Neural cell (in vitro differentiated cells): ENCODE data around the gene NECTIN3. TPM values are rescaled to one million over a fixed set of nuclear protein-coding genes. Genes with fewer than 3 reads are reported as not detected.

ENCODE experiments used
- H2AFZ ChIP-seq: fragments of 200-600, 300-800 bp; sonication (generic), shearing (Covaris generic); 2 replicates; pipeline ENCODE4 v1.6.0; 2014; ENCODE audit warnings: low read depth, mild to moderate bottlenecking, antibody characterized with exemption, low read length, moderate library complexity
- H3F3A ChIP-seq: fragments of 200-600 bp; shearing (Covaris generic); 2 replicates; pipeline ENCODE4 v1.6.1; 2016; ENCODE audit warnings: mild to moderate bottlenecking, moderate library complexity, mixed read lengths, antibody characterized with exemption, low read length; ENCODE audit not compliant: insufficient read depth, poor library complexity, severe bottlenecking
- H3K27ac ChIP-seq: fragments of 200-600, 300-800 bp; sonication (generic), shearing (Covaris generic); 2 replicates; pipeline ENCODE4 v1.5.1; 2014; ENCODE audit warnings: mild to moderate bottlenecking, low read length, moderate library complexity
- H3K27me3 ChIP-seq: fragments of 300-800, 200-600 bp; sonication (generic), shearing (Covaris generic); 2 replicates; pipeline ENCODE4 v1.6.0; 2014; ENCODE audit warnings: mild to moderate bottlenecking, low read depth, low read length, moderate library complexity; ENCODE audit not compliant: insufficient read depth
- H3K36me3 ChIP-seq: fragments of 300-800, 200-600 bp; sonication (generic), shearing (Covaris generic); 2 replicates; pipeline ENCODE4 v1.5.1; 2014; ENCODE audit warnings: mild to moderate bottlenecking, antibody characterized with exemption, low read length, moderate library complexity; ENCODE audit not compliant: insufficient read depth
- H3K4me2 ChIP-seq: fragments of 300-800, 200-600 bp; sonication (generic), shearing (Covaris generic); 2 replicates; pipeline ENCODE4 v1.6.0; 2014; ENCODE audit warnings: mild to moderate bottlenecking, low read length
- H3K4me3 ChIP-seq: fragments of 300-800, 200-600 bp; sonication (generic), shearing (Covaris generic); 2 replicates; pipeline ENCODE4 v1.5.1; 2014; ENCODE audit warnings: mild to moderate bottlenecking, low read length, moderate library complexity
- H3K79me2 ChIP-seq: fragments of 200-600 bp; shearing (Covaris generic); replicated peaks from 2 replicates; pipeline ENCODE4 v1.6.0; 2014; ENCODE audit warnings: mild to moderate bottlenecking, low read length, moderate library complexity; ENCODE audit not compliant: insufficient read depth
- H3K9ac ChIP-seq: fragments of 300-800, 200-600 bp; sonication (generic), shearing (Covaris generic); 2 replicates; pipeline ENCODE4 v1.6.1; 2016; ENCODE audit warnings: mild to moderate bottlenecking, low read length, mixed read lengths
- H3K9me2 ChIP-seq: fragments of 200-600 bp; shearing (Covaris generic); 2 replicates; pipeline ENCODE4 v1.6.1; 2016; ENCODE audit warnings: mild to moderate bottlenecking, low read length, mixed read lengths; ENCODE audit not compliant: insufficient read depth
- H3K9me3 ChIP-seq: fragments of 200-600, 300-800 bp; sonication (generic), shearing (Covaris generic); 2 replicates; pipeline ENCODE4 v1.6.1; 2016; ENCODE audit warnings: mild to moderate bottlenecking, mixed run types, low read length, moderate library complexity, mixed read lengths
- H4K20me1 ChIP-seq: fragments of 200-600 bp; shearing (Covaris generic); 2 replicates; pipeline ENCODE4 v1.6.1; 2016; ENCODE audit warnings: mild to moderate bottlenecking, mixed run types; ENCODE audit not compliant: insufficient read depth
- EP300 ChIP-seq: fragments of 450-650 bp; conservative IDR thresholded peaks from 2 replicates; pipeline ENCODE4 v1.6.1; 2014; ENCODE audit warnings: antibody characterized with exemption, mild to moderate bottlenecking, moderate library complexity; ENCODE audit not compliant: poor library complexity, severe bottlenecking
- EZH2 ChIP-seq: fragments of 200-600, 300-800 bp; shearing (Covaris generic), sonication (generic); IDR thresholded peaks from 2 replicates; pipeline ENCODE4 v1.6.1; 2014; ENCODE audit warnings: antibody characterized with exemption, low read length, borderline replicate concordance, mild to moderate bottlenecking; ENCODE audit not compliant: insufficient read depth, poor library complexity, severe bottlenecking
- MXI1 ChIP-seq: fragments of 450-650 bp; conservative IDR thresholded peaks from 2 replicates; pipeline ENCODE4 v1.6.1; 2014; ENCODE audit warnings: antibody characterized with exemption, mild to moderate bottlenecking; ENCODE audit not compliant: poor library complexity, severe bottlenecking
- POLR2AphosphoS5 ChIP-seq: IDR thresholded peaks from 2 replicates; pipeline ENCODE4 v1.6.1; 2012
- RAD21 ChIP-seq: fragments of 450-650 bp; conservative IDR thresholded peaks from 2 replicates; pipeline ENCODE4 v1.6.1; 2014; ENCODE audit warnings: antibody characterized with exemption, mild to moderate bottlenecking, moderate library complexity
- SMC3 ChIP-seq: fragments of 450-650 bp; conservative IDR thresholded peaks from 2 replicates; pipeline ENCODE4 v1.6.1; 2014; ENCODE audit warnings: antibody characterized with exemption, mild to moderate bottlenecking, moderate library complexity; ENCODE audit not compliant: poor library complexity
- TAF1 ChIP-seq: IDR thresholded peaks from 2 replicates; pipeline ENCODE4 v1.6.1; 2012; ENCODE audit warnings: low read depth
- polyA plus RNA-seq: library from polyadenylated mRNA; depleted of rRNA; stranded (reverse); fragments of >200 nt; gene quantifications from 2 replicates; pipeline ENCODE4 v1.2.3, GENCODE V29; 2014
- TF ChIP-seq, protein P1 (sequence below): IDR thresholded peaks from 2 replicates; pipeline ENCODE4 v1.6.1; 2012; ENCODE audit warnings: borderline replicate concordance
- TF ChIP-seq, protein P2 (sequence below): fragments of 450-650 bp; IDR thresholded peaks from 2 replicates; pipeline ENCODE4 v1.5.1; 2014; ENCODE audit warnings: antibody characterized with exemption, mild to moderate bottlenecking, moderate library complexity; ENCODE audit not compliant: poor library complexity, severe bottlenecking

NECTIN3 gene
- polyA plus RNA-seq, 1 donor from 2014 or later: 2.4 TPM

DNA sequence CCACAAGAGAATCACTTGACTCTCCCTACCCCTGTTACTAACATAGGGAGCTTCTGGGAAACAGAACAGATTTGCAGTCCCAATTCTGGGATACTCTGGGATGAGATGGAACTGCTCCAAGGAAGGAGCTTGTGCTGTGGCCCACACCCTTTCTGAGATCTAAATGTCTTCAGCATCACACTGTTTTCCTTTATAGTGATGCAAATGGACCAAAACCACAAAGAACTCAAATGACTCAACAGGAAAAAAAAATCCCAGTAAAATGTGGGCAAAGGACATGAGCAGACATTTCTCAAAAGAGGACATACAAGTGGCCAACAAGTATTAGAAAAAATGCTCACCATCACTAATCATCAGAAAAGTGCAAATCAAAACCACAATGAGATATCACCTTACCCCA is 155.6 kb downstream of the NECTIN3 start:
- Histone ChIP-seq H4K20me1 (no peaks in the 10 kb centered on the region), H2AFZ (no peak overlapping the region), H3K4me2 (no peak overlapping the region), H3K27me3 (no peaks in the 10 kb centered on the region), H3K9me2 (no peaks in the 10 kb centered on the region), H3K9me3 (no peaks in the 10 kb centered on the region), H3K27ac (no peak overlapping the region), H3K4me3 (no peak overlapping the region), H3K36me3 (no peaks in the 10 kb centered on the region), H3F3A (no peaks in the 10 kb centered on the region), H3K9ac (no peak overlapping the region), H3K79me2 (no peaks in the 10 kb centered on the region)
- TF ChIP-seq, protein P1, sequence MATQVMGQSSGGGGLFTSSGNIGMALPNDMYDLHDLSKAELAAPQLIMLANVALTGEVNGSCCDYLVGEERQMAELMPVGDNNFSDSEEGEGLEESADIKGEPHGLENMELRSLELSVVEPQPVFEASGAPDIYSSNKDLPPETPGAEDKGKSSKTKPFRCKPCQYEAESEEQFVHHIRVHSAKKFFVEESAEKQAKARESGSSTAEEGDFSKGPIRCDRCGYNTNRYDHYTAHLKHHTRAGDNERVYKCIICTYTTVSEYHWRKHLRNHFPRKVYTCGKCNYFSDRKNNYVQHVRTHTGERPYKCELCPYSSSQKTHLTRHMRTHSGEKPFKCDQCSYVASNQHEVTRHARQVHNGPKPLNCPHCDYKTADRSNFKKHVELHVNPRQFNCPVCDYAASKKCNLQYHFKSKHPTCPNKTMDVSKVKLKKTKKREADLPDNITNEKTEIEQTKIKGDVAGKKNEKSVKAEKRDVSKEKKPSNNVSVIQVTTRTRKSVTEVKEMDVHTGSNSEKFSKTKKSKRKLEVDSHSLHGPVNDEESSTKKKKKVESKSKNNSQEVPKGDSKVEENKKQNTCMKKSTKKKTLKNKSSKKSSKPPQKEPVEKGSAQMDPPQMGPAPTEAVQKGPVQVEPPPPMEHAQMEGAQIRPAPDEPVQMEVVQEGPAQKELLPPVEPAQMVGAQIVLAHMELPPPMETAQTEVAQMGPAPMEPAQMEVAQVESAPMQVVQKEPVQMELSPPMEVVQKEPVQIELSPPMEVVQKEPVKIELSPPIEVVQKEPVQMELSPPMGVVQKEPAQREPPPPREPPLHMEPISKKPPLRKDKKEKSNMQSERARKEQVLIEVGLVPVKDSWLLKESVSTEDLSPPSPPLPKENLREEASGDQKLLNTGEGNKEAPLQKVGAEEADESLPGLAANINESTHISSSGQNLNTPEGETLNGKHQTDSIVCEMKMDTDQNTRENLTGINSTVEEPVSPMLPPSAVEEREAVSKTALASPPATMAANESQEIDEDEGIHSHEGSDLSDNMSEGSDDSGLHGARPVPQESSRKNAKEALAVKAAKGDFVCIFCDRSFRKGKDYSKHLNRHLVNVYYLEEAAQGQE: no peak
- no peak for TF ChIP-seq MXI1
- TF ChIP-seq EP300: no peak
- TF ChIP-seq EZH2: no peak
- TF ChIP-seq POLR2AphosphoS5: no peak
- no peak for TF ChIP-seq SMC3
- TF ChIP-seq RAD21: no peak
- TF ChIP-seq, protein P2, sequence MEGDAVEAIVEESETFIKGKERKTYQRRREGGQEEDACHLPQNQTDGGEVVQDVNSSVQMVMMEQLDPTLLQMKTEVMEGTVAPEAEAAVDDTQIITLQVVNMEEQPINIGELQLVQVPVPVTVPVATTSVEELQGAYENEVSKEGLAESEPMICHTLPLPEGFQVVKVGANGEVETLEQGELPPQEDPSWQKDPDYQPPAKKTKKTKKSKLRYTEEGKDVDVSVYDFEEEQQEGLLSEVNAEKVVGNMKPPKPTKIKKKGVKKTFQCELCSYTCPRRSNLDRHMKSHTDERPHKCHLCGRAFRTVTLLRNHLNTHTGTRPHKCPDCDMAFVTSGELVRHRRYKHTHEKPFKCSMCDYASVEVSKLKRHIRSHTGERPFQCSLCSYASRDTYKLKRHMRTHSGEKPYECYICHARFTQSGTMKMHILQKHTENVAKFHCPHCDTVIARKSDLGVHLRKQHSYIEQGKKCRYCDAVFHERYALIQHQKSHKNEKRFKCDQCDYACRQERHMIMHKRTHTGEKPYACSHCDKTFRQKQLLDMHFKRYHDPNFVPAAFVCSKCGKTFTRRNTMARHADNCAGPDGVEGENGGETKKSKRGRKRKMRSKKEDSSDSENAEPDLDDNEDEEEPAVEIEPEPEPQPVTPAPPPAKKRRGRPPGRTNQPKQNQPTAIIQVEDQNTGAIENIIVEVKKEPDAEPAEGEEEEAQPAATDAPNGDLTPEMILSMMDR: no peak
- TF ChIP-seq TAF1: no peak

DNA sequence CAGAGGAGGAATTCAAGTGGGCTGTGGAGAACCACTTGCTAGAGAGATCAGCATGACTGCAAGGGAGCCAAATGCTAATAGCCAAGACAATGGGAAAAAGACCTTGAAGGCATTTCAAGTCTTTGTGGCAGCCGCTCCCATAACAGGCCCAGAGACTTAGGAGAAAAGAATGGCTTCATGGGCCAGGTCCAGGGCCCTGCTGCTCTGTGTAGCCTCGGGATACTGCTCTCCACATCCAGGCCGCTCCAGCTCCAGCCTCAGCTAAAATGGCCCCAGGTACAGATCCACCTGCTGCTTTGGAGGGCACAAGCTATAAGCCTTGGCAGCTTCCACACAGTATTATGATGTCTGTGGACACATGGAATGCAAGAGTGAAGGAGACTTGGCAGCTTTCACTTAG is 157.7 kb downstream of the NECTIN3 start:
- Histone ChIP-seq H3K9ac (no peak overlapping the region), H2AFZ (no peak overlapping the region), H3F3A (no peaks in the 10 kb centered on the region), H4K20me1 (no peaks in the 10 kb centered on the region), H3K9me2 (no peaks in the 10 kb centered on the region), H3K27me3 (no peaks in the 10 kb centered on the region), H3K79me2 (no peaks in the 10 kb centered on the region), H3K27ac (no peak overlapping the region), H3K9me3 (no peaks in the 10 kb centered on the region), H3K4me2 (no peak overlapping the region), H3K4me3 (no peak overlapping the region), H3K36me3 (no peaks in the 10 kb centered on the region)
- TF ChIP-seq POLR2AphosphoS5 (no peak), EZH2 (no peak), SMC3 (no peak), RAD21 (no peak), EP300 (no peak), MXI1 (no peak), TAF1 (no peak)
- TF ChIP-seq, protein P2: no peak
- TF ChIP-seq, protein P1: no peak
